RWPE2 (cell line): ENCODE results near the gene PTPRM.

ENCODE experiments used
- ATAC-seq: fragments of 200-7000 bp; cut with Tn5 transposase; 3 replicates; pipeline ENCODE4 v1.9.1; 2021; ENCODE audit warnings: low read depth
- DNase-seq: peaks from one replicate; pipeline ENCODE4 v3.0.0-alpha.2; 2020; ENCODE audit warnings: low spot score
- H3K27ac ChIP-seq: fragments of 450-650 bp; 2 replicates; pipeline ENCODE4 v1.5.1; 2017; ENCODE audit warnings: mild to moderate bottlenecking; ENCODE audit not compliant: poor library complexity, severe bottlenecking
- H3K27me3 ChIP-seq: fragments of 250-450 bp; sonication (Bioruptor Pico); 2 replicates; pipeline ENCODE4 v1.5.1; 2021; ENCODE audit warnings: mild to moderate bottlenecking, moderate library complexity; ENCODE audit not compliant: insufficient read depth, poor library complexity, severe bottlenecking
- H3K36me3 ChIP-seq: fragments of 250-450 bp; sonication (Bioruptor Pico); 2 replicates; pipeline ENCODE4 v1.5.1; 2020; ENCODE audit warnings: low read depth, mild to moderate bottlenecking, moderate library complexity
- H3K4me1 ChIP-seq: fragments of 250-450 bp; sonication (Bioruptor Pico); 2 replicates; pipeline ENCODE4 v1.5.1; 2021; ENCODE audit warnings: mild to moderate bottlenecking, moderate library complexity; ENCODE audit not compliant: insufficient read depth, poor library complexity, severe bottlenecking
- H3K4me3 ChIP-seq: fragments of 250-450 bp; sonication (Bioruptor Pico); 2 replicates; pipeline ENCODE4 v1.5.1; 2021; ENCODE audit warnings: mild to moderate bottlenecking, moderate library complexity; ENCODE audit not compliant: severe bottlenecking
- H3K9me3 ChIP-seq: fragments of 250-450 bp; sonication (Bioruptor Pico); 2 replicates; pipeline ENCODE4 v1.5.1; 2021; ENCODE audit warnings: mild to moderate bottlenecking, moderate library complexity; ENCODE audit not compliant: severe bottlenecking
- TF ChIP-seq, protein P1 (sequence below): fragments of 450-650 bp; IDR thresholded peaks from one replicate; pipeline ENCODE4 v1.5.1; 2017; ENCODE audit warnings: mild to moderate bottlenecking, moderate library complexity; ENCODE audit not compliant: poor library complexity, severe bottlenecking

PTPRM gene

DNA sequence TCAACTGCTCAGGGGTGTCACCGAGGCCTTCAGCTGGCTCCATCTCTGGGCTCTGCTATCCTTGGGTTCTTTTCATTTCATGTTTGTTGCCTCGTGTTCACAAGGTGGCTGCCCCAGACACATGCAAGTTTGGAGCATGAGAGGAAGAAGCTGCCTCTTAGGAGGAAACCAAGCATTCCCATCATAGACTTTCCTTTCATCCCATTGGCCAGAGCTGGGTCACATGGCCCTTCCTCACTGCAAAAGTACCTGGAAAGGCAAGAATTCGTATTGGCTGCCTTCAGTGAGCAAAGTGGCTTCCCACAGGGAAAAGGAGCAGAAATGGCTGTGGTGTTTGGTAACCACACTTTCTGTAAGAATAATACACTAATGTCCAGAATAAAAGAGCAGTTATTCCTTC lies 886.4 kb downstream of the PTPRM start:
- Histone ChIP-seq H3K9me3 (no peaks in the 10 kb centered on the region), H3K4me1 (no peaks in the 10 kb centered on the region), H3K27ac (no peak overlapping the region), H3K4me3 (no peak overlapping the region), H3K36me3 (no peaks in the 10 kb centered on the region), H3K27me3 (no peaks in the 10 kb centered on the region)
- no peak for ATAC-seq
- TF ChIP-seq, protein P1, sequence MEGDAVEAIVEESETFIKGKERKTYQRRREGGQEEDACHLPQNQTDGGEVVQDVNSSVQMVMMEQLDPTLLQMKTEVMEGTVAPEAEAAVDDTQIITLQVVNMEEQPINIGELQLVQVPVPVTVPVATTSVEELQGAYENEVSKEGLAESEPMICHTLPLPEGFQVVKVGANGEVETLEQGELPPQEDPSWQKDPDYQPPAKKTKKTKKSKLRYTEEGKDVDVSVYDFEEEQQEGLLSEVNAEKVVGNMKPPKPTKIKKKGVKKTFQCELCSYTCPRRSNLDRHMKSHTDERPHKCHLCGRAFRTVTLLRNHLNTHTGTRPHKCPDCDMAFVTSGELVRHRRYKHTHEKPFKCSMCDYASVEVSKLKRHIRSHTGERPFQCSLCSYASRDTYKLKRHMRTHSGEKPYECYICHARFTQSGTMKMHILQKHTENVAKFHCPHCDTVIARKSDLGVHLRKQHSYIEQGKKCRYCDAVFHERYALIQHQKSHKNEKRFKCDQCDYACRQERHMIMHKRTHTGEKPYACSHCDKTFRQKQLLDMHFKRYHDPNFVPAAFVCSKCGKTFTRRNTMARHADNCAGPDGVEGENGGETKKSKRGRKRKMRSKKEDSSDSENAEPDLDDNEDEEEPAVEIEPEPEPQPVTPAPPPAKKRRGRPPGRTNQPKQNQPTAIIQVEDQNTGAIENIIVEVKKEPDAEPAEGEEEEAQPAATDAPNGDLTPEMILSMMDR, result no peak
- no peak for DNase-seq

DNA sequence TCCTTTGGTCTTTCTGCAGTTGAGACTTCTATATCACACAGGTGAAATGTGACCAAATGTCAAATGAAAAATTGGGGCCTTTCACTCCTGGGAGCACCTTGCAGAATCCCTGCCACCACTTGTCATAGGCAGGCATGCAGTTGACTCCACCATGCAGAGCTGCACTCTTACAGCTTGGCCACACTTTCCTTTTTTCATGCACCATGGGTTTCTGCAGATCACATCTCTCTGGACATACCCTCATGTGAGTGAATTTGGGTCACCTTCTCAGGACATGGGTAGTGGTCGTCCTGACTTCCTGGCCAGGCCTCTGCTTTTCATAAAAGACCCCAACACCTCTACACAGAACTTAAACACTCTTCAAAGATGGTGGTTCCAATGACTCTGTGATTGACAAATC lies 887.0 kb downstream of the PTPRM start:
- no peak overlapping the region for H3K4me3 ChIP-seq
- H3K9me3 ChIP-seq, result no peaks in the 10 kb centered on the region
- no peak for DNase-seq
- H3K36me3 ChIP-seq, result no peaks in the 10 kb centered on the region
- TF ChIP-seq, protein P1, result no peak
- H3K27ac ChIP-seq, result no peak overlapping the region
- no peak for ATAC-seq
- H3K27me3 ChIP-seq, result no peaks in the 10 kb centered on the region
- H3K4me1 ChIP-seq, result no peaks in the 10 kb centered on the region

DNA sequence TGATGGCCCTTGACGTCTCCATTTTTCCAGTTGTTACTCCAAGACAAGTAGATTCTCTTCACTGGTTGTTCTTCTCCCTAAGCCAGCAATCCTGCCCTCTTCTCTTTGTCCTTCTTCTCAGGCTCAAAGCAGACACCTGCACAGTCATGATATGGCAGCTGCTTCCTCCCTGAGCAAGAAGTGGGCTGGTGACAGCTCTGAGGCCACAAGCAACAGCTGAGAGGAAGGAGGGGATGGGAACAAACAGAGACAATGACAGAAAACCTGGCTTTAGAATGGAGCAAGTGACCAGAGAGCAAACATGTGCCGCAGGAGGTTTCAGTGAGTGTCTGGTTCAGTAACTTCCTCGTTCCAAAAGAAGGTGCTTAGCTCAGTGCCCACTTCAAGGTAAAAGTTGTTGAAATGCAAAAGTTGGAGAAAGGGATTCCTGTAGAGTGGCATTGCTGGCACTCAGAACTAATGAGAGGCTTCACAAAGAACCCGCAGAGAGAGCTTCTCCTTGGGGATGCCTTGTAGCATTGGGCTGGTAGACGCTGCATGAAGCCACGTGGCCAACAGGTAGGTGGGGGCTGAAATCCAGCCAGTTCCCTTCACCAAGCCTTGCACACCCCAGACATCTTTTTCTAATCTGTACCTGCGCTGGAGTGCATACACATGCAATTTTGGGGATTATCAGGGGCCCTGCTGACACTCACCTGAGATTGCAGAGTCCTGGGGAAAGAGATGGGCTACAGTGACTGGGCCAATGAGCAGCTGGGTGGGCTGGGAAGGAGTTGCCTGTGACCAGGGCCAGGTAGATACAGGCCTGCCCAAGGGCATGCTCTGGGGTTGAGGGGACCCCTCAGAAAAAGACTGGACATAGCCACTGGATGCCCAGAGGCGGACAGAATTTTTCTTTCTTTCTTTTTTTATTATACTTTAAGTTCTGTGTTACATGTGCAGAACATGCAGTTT lies 888.8 kb downstream of the PTPRM start:
- TF ChIP-seq, protein P1, result no peak
- ATAC-seq (no peak), DNase-seq (no peak)
- H3K4me3 ChIP-seq, result no peak overlapping the region
- H3K27ac ChIP-seq, result no peak overlapping the region
- H3K4me1 ChIP-seq, result no peaks in the 10 kb centered on the region
- H3K9me3 ChIP-seq, result no peaks in the 10 kb centered on the region
- H3K36me3 ChIP-seq, result no peaks in the 10 kb centered on the region
- no peaks in the 10 kb centered on the region for H3K27me3 ChIP-seq
